Measurements from ENCODE around the gene SORBS2. TPM values are rescaled to one million over a fixed set of nuclear protein-coding genes. Genes with fewer than 3 reads are reported as not detected.
A peak's percentile ranks its signal among the peaks of the same experiment; 100 is the strongest.

SORBS2 gene
- total RNA-seq, 2 experiments from 2014 or later, result not detected

DNA sequence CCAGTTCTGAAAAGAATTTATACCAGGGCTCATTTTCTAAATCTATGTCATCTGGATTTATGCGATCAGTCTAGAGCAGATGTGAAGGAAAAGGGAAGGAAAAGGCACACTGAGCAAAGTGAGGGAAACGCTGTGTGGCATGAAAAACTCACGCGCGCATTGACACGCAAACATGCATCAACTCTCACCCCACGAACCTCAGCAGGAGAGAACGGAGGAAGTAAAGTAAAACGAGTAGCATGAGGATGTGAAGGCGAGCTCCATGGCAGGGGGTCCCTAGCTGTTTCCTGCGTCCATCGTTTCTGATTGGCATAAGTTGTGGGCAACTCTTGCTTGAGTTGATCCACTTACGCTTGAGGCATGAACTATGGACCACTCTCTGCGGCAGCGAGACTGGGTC, 173.9 kb downstream of the SORBS2 start:
- Mint-ChIP-seq H3K36me3 (ENCODE audit: low read depth) (no peaks in the 10 kb centered on the region), H3K4me3 (no peak overlapping the region)
- intact Hi-C loops (cut with DNase I, micrococcal nuclease), result no loop called here

DNA sequence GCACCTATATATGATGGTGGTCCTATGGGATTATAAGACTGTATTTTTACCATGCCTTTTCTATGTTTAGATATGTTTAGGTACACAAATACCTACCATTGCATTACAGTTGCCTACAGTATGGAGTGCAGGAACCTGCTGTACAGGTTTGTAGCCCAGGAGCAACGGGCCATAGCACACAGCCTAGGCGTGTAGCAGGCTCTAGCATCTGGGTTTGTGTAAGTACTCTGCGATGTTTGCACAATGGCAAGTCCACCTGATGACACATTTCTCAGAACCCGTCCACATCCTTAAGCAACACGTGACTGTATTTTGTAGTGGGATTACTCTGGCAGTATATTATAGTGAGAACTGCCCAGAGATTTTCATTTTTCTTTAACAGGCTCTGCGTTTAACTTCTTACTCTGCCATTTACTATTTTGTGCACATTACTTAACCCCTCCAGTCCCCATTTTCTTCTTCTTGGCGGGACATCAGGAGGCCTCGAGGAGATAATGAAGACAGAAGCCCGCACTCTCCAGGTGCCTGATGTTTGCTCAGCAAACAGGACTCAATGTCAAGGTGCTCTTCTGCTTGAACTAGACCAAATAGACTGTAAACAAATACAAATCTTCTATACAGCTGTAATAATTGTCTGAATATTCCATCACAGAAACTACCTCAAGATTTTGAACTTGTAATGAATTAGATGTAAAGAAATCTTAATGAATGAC, 174.7 kb downstream of the SORBS2 start:
- no peaks in the 10 kb centered on the region for H3K36me3 ChIP-seq (ENCODE audit: insufficient read depth, low read length)
- Mint-ChIP-seq H3K27me3 (peaks cover 54% of the 10 kb centered on the region), H3K4me3 (no peak overlapping the region), H3K4me1 (ENCODE audit: low read depth) (no peaks in the 10 kb centered on the region), H3K9me3 (no peaks in the 10 kb centered on the region), H3K36me3 (ENCODE audit: low read depth) (no peaks in the 10 kb centered on the region), H3K27ac (no peak overlapping the region)
- H3K4me3 ChIP-seq (ENCODE audit: low read length), result no peak overlapping the region
- H3K4me1 ChIP-seq (ENCODE audit: insufficient read depth, low read length), result peaks cover 4% of the 10 kb centered on the region
- CTCF ChIA-PET, result no interaction called here
- no peak for TF ChIP-seq CTCF (IDR thresholded peaks at IDR 0.05)
- H3K27ac ChIP-seq (ENCODE audit: low read depth in 1 of 2, low read length in 2 of 2), result no peak overlapping the region
- H3K27me3 ChIP-seq (ENCODE audit: control insufficient read depth in 1 of 2, insufficient read depth in 2 of 2, low read length in 2 of 2), result peaks cover 16 to 36% of the 10 kb centered on the region in 2 experiments
- ATAC-seq (ENCODE audit: poor library complexity) (no peak), DNase-seq (no peak)
- intact Hi-C loops (cut with DNase I, micrococcal nuclease), result no loop called here
- peaks cover 5 to 9% of the 10 kb centered on the region in 2 experiments for H3K9me3 ChIP-seq (ENCODE audit: control insufficient read depth in 1 of 2, insufficient read depth in 1 of 2, low read length in 2 of 2)
- POLR2A ChIA-PET, result no interaction called here

More for the DNA sequence above, 173.9 kb downstream of the SORBS2 start:
- Histone ChIP-seq H3K4me1 (ENCODE audit: insufficient read depth, low read length) (peaks cover 4% of the 10 kb centered on the region), H3K36me3 (ENCODE audit: insufficient read depth, low read length) (no peaks in the 10 kb centered on the region), H3K9me3 (ENCODE audit: control insufficient read depth in 1 of 2, insufficient read depth in 1 of 2, low read length in 2 of 2) (peaks cover 5 to 9% of the 10 kb centered on the region in 2 experiments), H3K27me3 (ENCODE audit: control insufficient read depth in 1 of 2, insufficient read depth in 2 of 2, low read length in 2 of 2) (peaks cover 16 to 36% of the 10 kb centered on the region in 2 experiments), H3K4me3 (ENCODE audit: low read length) (no peak overlapping the region), H3K27ac (ENCODE audit: low read depth in 1 of 2, low read length in 2 of 2) (no peak overlapping the region)
- no peak for TF ChIP-seq CTCF (IDR thresholded peaks at IDR 0.05)
- DNase-seq (no peak), ATAC-seq (ENCODE audit: poor library complexity) (no peak)
- Mint-ChIP-seq H3K27me3 (peaks cover 62% of the 10 kb centered on the region), H3K9me3 (no peaks in the 10 kb centered on the region), H3K27ac (no peak overlapping the region), H3K4me1 (ENCODE audit: low read depth) (no peaks in the 10 kb centered on the region)
- CTCF ChIA-PET, result no interaction called here
- POLR2A ChIA-PET, result no interaction called here

DNA sequence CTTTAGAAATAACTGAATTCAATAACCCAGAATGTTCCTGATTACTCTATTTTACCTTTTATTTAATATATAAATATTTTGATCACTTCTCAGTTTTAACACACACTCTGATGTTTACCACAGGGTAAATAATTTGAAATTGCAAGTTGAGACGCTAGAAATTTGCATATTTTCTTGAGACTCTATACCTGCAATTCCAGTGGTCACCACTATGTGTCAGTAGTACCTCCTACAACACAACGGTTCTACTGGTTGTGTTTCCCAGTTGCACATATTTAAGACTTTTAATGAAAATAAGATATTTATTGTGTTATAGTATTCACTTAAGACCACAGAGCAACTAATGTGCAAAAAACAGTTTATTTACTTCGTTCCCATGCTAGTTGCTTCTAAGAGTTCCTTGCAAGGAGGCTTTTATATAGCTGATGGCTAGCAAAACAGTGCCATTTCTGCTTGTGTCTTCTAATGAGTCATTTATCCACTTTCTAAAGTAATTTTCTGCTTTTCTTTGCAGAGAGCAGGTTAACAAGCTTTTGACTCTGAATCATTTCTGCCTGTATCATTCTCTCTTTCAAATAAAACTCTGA, 177.8 kb downstream of the SORBS2 start:
- Histone ChIP-seq H3K27ac (ENCODE audit: low read depth in 1 of 2, low read length in 2 of 2) (no peak overlapping the region), H3K36me3 (ENCODE audit: insufficient read depth, low read length) (no peaks in the 10 kb centered on the region), H3K4me1 (ENCODE audit: insufficient read depth, low read length) (peaks cover 4% of the 10 kb centered on the region), H3K27me3 (ENCODE audit: control insufficient read depth in 1 of 2, insufficient read depth in 2 of 2, low read length in 2 of 2) (peaks cover 14 to 25% of the 10 kb centered on the region in 2 experiments), H3K9me3 (ENCODE audit: control insufficient read depth in 1 of 2, insufficient read depth in 1 of 2, low read length in 2 of 2) (peaks cover 5 to 12% of the 10 kb centered on the region in 2 experiments), H3K4me3 (ENCODE audit: low read length) (no peak overlapping the region)
- Mint-ChIP-seq H3K36me3 (ENCODE audit: low read depth) (no peaks in the 10 kb centered on the region), H3K4me3 (no peak overlapping the region), H3K27me3 (peaks cover 38% of the 10 kb centered on the region), H3K27ac (no peak overlapping the region), H3K4me1 (ENCODE audit: low read depth) (no peaks in the 10 kb centered on the region), H3K9me3 (no peaks in the 10 kb centered on the region)
- peak; percentile 27 for TF ChIP-seq CTCF (IDR thresholded peaks at IDR 0.05)
- CTCF ChIA-PET, result no interaction called here
- DNase-seq, result peak in 1 of 14 experiments; percentile 2
- ATAC-seq (ENCODE audit: poor library complexity), result no peak
- intact Hi-C loops (cut with DNase I, micrococcal nuclease), result no loop called here
- POLR2A ChIA-PET, result no interaction called here
